Activated CD4-positive, alpha-beta T cell treated with anti-CD3 and anti-CD28 coated beads, Interleukin-2, amount 10 ng/mL, durations not matched to agents 7 days and 5 days (primary cell): ENCODE measurements around the gene IGSF9B. TPM values are rescaled to one million over a fixed set of nuclear protein-coding genes. Genes with fewer than 3 reads are reported as not detected.
A peak's percentile ranks its signal among the peaks of the same experiment; 100 is the strongest.

Source experiments
- CTCF ChIA-PET: fragments of 350-600 bp; sonication (Branson Sonifier 250); formaldehyde crosslinking; loops from one replicate; lab custom pipeline; 2021; ENCODE audit warnings: antibody characterized with exemption; lab: Charles Lee
- POLR2A ChIA-PET: fragments of 350-600 bp; sonication (Branson Sonifier 250); formaldehyde crosslinking; loops from one replicate; lab custom pipeline; 2021; ENCODE audit warnings: antibody characterized with exemption; lab: Charles Lee
- DNase-seq: peaks from one replicate; pipeline ENCODE4 v3.0.0-alpha.2; 2020
- H3K27ac Mint-ChIP-seq: one replicate; pipeline ENCODE4 v1.8.0; 2021; ENCODE audit warnings: mild to moderate bottlenecking, moderate library complexity, mixed read lengths
- H3K27me3 Mint-ChIP-seq: one replicate; pipeline ENCODE4 v1.8.0; 2021; ENCODE audit warnings: mixed read lengths
- H3K36me3 Mint-ChIP-seq: one replicate; pipeline ENCODE4 v1.8.0; 2021; ENCODE audit warnings: low read depth, mixed read lengths
- H3K4me1 Mint-ChIP-seq: one replicate; pipeline ENCODE4 v1.8.0; 2021; ENCODE audit warnings: mixed read lengths
- H3K4me3 Mint-ChIP-seq: one replicate; pipeline ENCODE4 v1.8.0; 2021; ENCODE audit warnings: mild to moderate bottlenecking, moderate library complexity, mixed read lengths
- H3K9me3 Mint-ChIP-seq: one replicate; pipeline ENCODE4 v1.8.0; 2021; ENCODE audit warnings: mixed read lengths
- total RNA-seq, 2 experiments: library from RNA; stranded (reverse); gene quantifications; one replicate each; pipeline ENCODE4 v1.2.3, GENCODE V29; 2021

Gene IGSF9B
- total RNA-seq, 2 experiments from 2014 or later: 130 to 142 TPM

- Mint-ChIP-seq H3K4me3 (no peak overlapping the region), H3K36me3 (peaks cover 27% of the 10 kb centered on the region), H3K9me3 (no peaks in the 10 kb centered on the region), H3K27ac (no peak overlapping the region), H3K4me1 (peaks cover 5% of the 10 kb centered on the region), H3K27me3 (no peaks in the 10 kb centered on the region)
- ChIA-PET POLR2A (no interaction called here), CTCF (no interaction called here)
- no peak for DNase-seq
Measured at GRCh38 chr11:133898031-133898769, 58.6 kb downstream of the IGSF9B start.

- Mint-ChIP-seq H3K27me3 (no peaks in the 10 kb centered on the region), H3K36me3 (peaks cover 24% of the 10 kb centered on the region), H3K4me1 (peaks cover 5% of the 10 kb centered on the region), H3K27ac (no peak overlapping the region), H3K4me3 (no peak overlapping the region), H3K9me3 (no peaks in the 10 kb centered on the region)
- CTCF ChIA-PET: interaction anchor here (0.6 kb wide), 1 partner anchor 31 kb away, joined by 3 read pairs; no protein-coding TSS in a partner anchor
- POLR2A ChIA-PET: no interaction called here
- DNase-seq: peak; percentile 5
Measured at GRCh38 chr11:133897331-133897650, 59.5 kb downstream of the IGSF9B start.

GRCh38 chr11:133896642-133897330 lies 60.0 kb downstream of the IGSF9B start:
- H3K27ac Mint-ChIP-seq: no peak overlapping the region
- peak; percentile 3 for DNase-seq

GRCh38 chr11:133896028-133896427 lies 60.7 kb downstream of the IGSF9B start:
- ChIA-PET POLR2A (no interaction called here), CTCF (no interaction called here)
- Mint-ChIP-seq H3K36me3 (peaks cover 24% of the 10 kb centered on the region), H3K27ac (no peak overlapping the region), H3K27me3 (peaks cover 7% of the 10 kb centered on the region), H3K4me1 (peaks cover 5% of the 10 kb centered on the region), H3K4me3 (no peak overlapping the region), H3K9me3 (no peaks in the 10 kb centered on the region)
- DNase-seq: peak; percentile 5

More at GRCh38 chr11:133896642-133897330, 60.0 kb downstream of the IGSF9B start:
- peaks cover 24% of the 10 kb centered on the region for H3K36me3 Mint-ChIP-seq
- ChIA-PET CTCF (interaction anchor here (0.6 kb wide), 1 partner anchor 31 kb away, joined by 3 read pairs; no protein-coding TSS in a partner anchor), POLR2A (no interaction called here)
- no peak overlapping the region for H3K4me3 Mint-ChIP-seq
- H3K27me3 Mint-ChIP-seq: peaks cover 4% of the 10 kb centered on the region
- H3K9me3 Mint-ChIP-seq: no peaks in the 10 kb centered on the region
- H3K4me1 Mint-ChIP-seq: peaks cover 5% of the 10 kb centered on the region

- Mint-ChIP-seq H3K4me1 (peaks cover 5% of the 10 kb centered on the region), H3K27ac (no peak overlapping the region), H3K36me3 (peaks cover 24% of the 10 kb centered on the region), H3K27me3 (peaks cover 11% of the 10 kb centered on the region), H3K4me3 (no peak overlapping the region), H3K9me3 (no peaks in the 10 kb centered on the region)
- ChIA-PET CTCF (no interaction called here), POLR2A (no interaction called here)
- DNase-seq: peak; percentile 4
Measured at GRCh38 chr11:133895551-133895950, 61.2 kb downstream of the IGSF9B start.

- no peak overlapping the region for H3K27ac Mint-ChIP-seq
- no peak overlapping the region for H3K4me3 Mint-ChIP-seq
- H3K4me1 Mint-ChIP-seq: peaks cover 5% of the 10 kb centered on the region
- H3K36me3 Mint-ChIP-seq: peaks cover 23% of the 10 kb centered on the region
- peaks cover 16% of the 10 kb centered on the region for H3K27me3 Mint-ChIP-seq
- CTCF ChIA-PET: no interaction called here
- DNase-seq: peak; percentile 5
- POLR2A ChIA-PET: no interaction called here
- no peaks in the 10 kb centered on the region for H3K9me3 Mint-ChIP-seq
Measured at GRCh38 chr11:133895061-133895479, 61.7 kb downstream of the IGSF9B start.

GRCh38 chr11:133893381-133893780 lies 63.4 kb downstream of the IGSF9B start:
- peaks cover 2% of the 10 kb centered on the region for H3K4me1 Mint-ChIP-seq
- no peak for DNase-seq
- no peak overlapping the region for H3K27ac Mint-ChIP-seq
- ChIA-PET POLR2A (no interaction called here), CTCF (no interaction called here)
- peaks cover 13% of the 10 kb centered on the region for H3K36me3 Mint-ChIP-seq
- peaks cover 21% of the 10 kb centered on the region for H3K27me3 Mint-ChIP-seq
- H3K4me3 Mint-ChIP-seq: no peak overlapping the region
- no peaks in the 10 kb centered on the region for H3K9me3 Mint-ChIP-seq

GRCh38 chr11:133892584-133893380 lies 64.0 kb downstream of the IGSF9B start:
- ChIA-PET POLR2A (no interaction called here), CTCF (no interaction called here)
- no peak for DNase-seq

GRCh38 chr11:133892126-133892525 lies 64.6 kb downstream of the IGSF9B start:
- CTCF ChIA-PET: no interaction called here
- POLR2A ChIA-PET: no interaction called here
- Mint-ChIP-seq H3K27ac (no peak overlapping the region), H3K36me3 (peaks cover 4% of the 10 kb centered on the region), H3K4me3 (no peak overlapping the region), H3K27me3 (peaks cover 26% of the 10 kb centered on the region), H3K9me3 (no peaks in the 10 kb centered on the region), H3K4me1 (no peaks in the 10 kb centered on the region)
- DNase-seq: no peak

More at GRCh38 chr11:133892584-133893380, 64.0 kb downstream of the IGSF9B start:
- H3K4me1 Mint-ChIP-seq: no peaks in the 10 kb centered on the region
- H3K36me3 Mint-ChIP-seq: peaks cover 8% of the 10 kb centered on the region
- H3K4me3 Mint-ChIP-seq: no peak overlapping the region
- no peak overlapping the region for H3K27ac Mint-ChIP-seq
- peaks cover 21% of the 10 kb centered on the region for H3K27me3 Mint-ChIP-seq
- H3K9me3 Mint-ChIP-seq: no peaks in the 10 kb centered on the region

- Mint-ChIP-seq H3K9me3 (no peaks in the 10 kb centered on the region), H3K36me3 (no peaks in the 10 kb centered on the region), H3K4me3 (no peak overlapping the region), H3K27ac (no peak overlapping the region), H3K27me3 (peaks cover 31% of the 10 kb centered on the region), H3K4me1 (no peaks in the 10 kb centered on the region)
- ChIA-PET POLR2A (no interaction called here), CTCF (no interaction called here)
- DNase-seq: no peak
Measured at GRCh38 chr11:133889893-133890292, 66.9 kb downstream of the IGSF9B start.

- H3K27ac Mint-ChIP-seq: no peak overlapping the region
- H3K36me3 Mint-ChIP-seq: no peaks in the 10 kb centered on the region
- CTCF ChIA-PET: no interaction called here
- H3K4me1 Mint-ChIP-seq: no peaks in the 10 kb centered on the region
- POLR2A ChIA-PET: no interaction called here
- peaks cover 34% of the 10 kb centered on the region for H3K27me3 Mint-ChIP-seq
- no peak for DNase-seq
- no peak overlapping the region for H3K4me3 Mint-ChIP-seq
- H3K9me3 Mint-ChIP-seq: no peaks in the 10 kb centered on the region
Measured at GRCh38 chr11:133889188-133889587, 67.6 kb downstream of the IGSF9B start.

- CTCF ChIA-PET: no interaction called here
- Mint-ChIP-seq H3K4me3 (no peak overlapping the region), H3K27me3 (peaks cover 34% of the 10 kb centered on the region), H3K36me3 (no peaks in the 10 kb centered on the region), H3K9me3 (no peaks in the 10 kb centered on the region), H3K27ac (no peak overlapping the region), H3K4me1 (no peaks in the 10 kb centered on the region)
- no peak for DNase-seq
- POLR2A ChIA-PET: no interaction called here
Measured at GRCh38 chr11:133887692-133888332, 69.0 kb downstream of the IGSF9B start.
